IPS-18a (cell line): Measurements from ENCODE around the gene TYW1.
"Not testable (repeated sequence)": the region's sequence is repeated elsewhere in the genome, so short reads cannot be mapped to it uniquely, and the experiment has no call there.

Experiments used
- H3K27ac ChIP-seq: one replicate; pipeline ENCODE4 v1.5.1; 2013; ENCODE audit warnings: low read length
- H3K27me3 ChIP-seq: one replicate; pipeline ENCODE4 v1.6.1; 2013; ENCODE audit warnings: mild to moderate bottlenecking, low read length; ENCODE audit not compliant: control insufficient read depth, insufficient read depth
- H3K36me3 ChIP-seq: one replicate; pipeline ENCODE4 v1.6.1; 2013; ENCODE audit warnings: low read depth, low read length; ENCODE audit not compliant: control insufficient read depth
- H3K4me1 ChIP-seq: one replicate; pipeline ENCODE4 v1.6.1; 2013; ENCODE audit warnings: low read depth, low read length; ENCODE audit not compliant: control insufficient read depth
- H3K4me3 ChIP-seq: one replicate; pipeline ENCODE4 v1.5.1; 2013; ENCODE audit warnings: low read length
- H3K9ac ChIP-seq: one replicate; pipeline ENCODE4 v1.6.1; 2013; ENCODE audit warnings: mild to moderate bottlenecking, low read length, moderate library complexity
- H3K9me3 ChIP-seq: one replicate; pipeline ENCODE4 v1.6.1; 2013; ENCODE audit warnings: low read depth, low read length; ENCODE audit not compliant: control insufficient read depth

TYW1 gene

GRCh38 chr7:67000601-67001258, 4.1 kb downstream of the TYW1 start:
- not testable (repeated sequence) for H3K36me3 ChIP-seq, H3K9ac ChIP-seq, H3K4me1 ChIP-seq, H3K4me3 ChIP-seq, H3K27me3 ChIP-seq, H3K27ac ChIP-seq, H3K9me3 ChIP-seq

GRCh38 chr7:67004145-67004544, 7.5 kb downstream of the TYW1 start:
- H3K9ac ChIP-seq, H3K27me3 ChIP-seq, H3K4me3 ChIP-seq, H3K36me3 ChIP-seq, H3K4me1 ChIP-seq, H3K9me3 ChIP-seq, H3K27ac ChIP-seq: not testable (repeated sequence)

- H3K27ac ChIP-seq: no peak overlapping the region
- H3K9ac ChIP-seq: no peak overlapping the region
- no peak overlapping the region for H3K4me3 ChIP-seq
- H3K27me3 ChIP-seq: no peaks in the 10 kb centered on the region
- peaks cover 19% of the 10 kb centered on the region for H3K36me3 ChIP-seq
- no peaks in the 10 kb centered on the region for H3K9me3 ChIP-seq
- no peaks in the 10 kb centered on the region for H3K4me1 ChIP-seq
Measured at GRCh38 chr7:67006965-67007364, 10.3 kb downstream of the TYW1 start.

GRCh38 chr7:67008260-67008659, 11.6 kb downstream of the TYW1 start:
- Histone ChIP-seq H3K27ac (no peak overlapping the region), H3K9ac (no peak overlapping the region), H3K4me3 (no peak overlapping the region), H3K27me3 (no peaks in the 10 kb centered on the region), H3K4me1 (no peaks in the 10 kb centered on the region), H3K36me3 (peaks cover 19% of the 10 kb centered on the region), H3K9me3 (no peaks in the 10 kb centered on the region)

GRCh38 chr7:67009677-67010076, 13.0 kb downstream of the TYW1 start:
- H3K9ac ChIP-seq, H3K27me3 ChIP-seq, H3K4me3 ChIP-seq, H3K4me1 ChIP-seq, H3K27ac ChIP-seq, H3K9me3 ChIP-seq: not testable (repeated sequence)
- peaks cover 19% of the 10 kb centered on the region for H3K36me3 ChIP-seq

GRCh38 chr7:67014076-67014622, 17.5 kb downstream of the TYW1 start:
- H3K27ac ChIP-seq, H3K4me1 ChIP-seq, H3K9me3 ChIP-seq, H3K4me3 ChIP-seq, H3K9ac ChIP-seq, H3K27me3 ChIP-seq: not testable (repeated sequence)
- H3K36me3 ChIP-seq: peaks cover 18% of the 10 kb centered on the region

GRCh38 chr7:67017971-67018370, 21.3 kb downstream of the TYW1 start:
- not testable (repeated sequence) for H3K9ac ChIP-seq, H3K4me3 ChIP-seq, H3K9me3 ChIP-seq, H3K27me3 ChIP-seq, H3K27ac ChIP-seq, H3K4me1 ChIP-seq
- peaks cover 18% of the 10 kb centered on the region for H3K36me3 ChIP-seq

GRCh38 chr7:67018940-67019339, 22.3 kb downstream of the TYW1 start:
- Histone ChIP-seq H3K9me3 (no peaks in the 10 kb centered on the region), H3K4me1 (no peaks in the 10 kb centered on the region), H3K4me3 (no peak overlapping the region), H3K27ac (no peak overlapping the region), H3K36me3 (peaks cover 18% of the 10 kb centered on the region), H3K27me3 (no peaks in the 10 kb centered on the region), H3K9ac (no peak overlapping the region)

GRCh38 chr7:67019562-67020390, 23.1 kb downstream of the TYW1 start:
- no peak overlapping the region for H3K27ac ChIP-seq
- no peaks in the 10 kb centered on the region for H3K27me3 ChIP-seq
- H3K4me3 ChIP-seq: no peak overlapping the region
- no peaks in the 10 kb centered on the region for H3K9me3 ChIP-seq
- H3K4me1 ChIP-seq: no peaks in the 10 kb centered on the region
- H3K36me3 ChIP-seq: peaks cover 18% of the 10 kb centered on the region
- H3K9ac ChIP-seq: no peak overlapping the region

GRCh38 chr7:67021260-67021659, 24.6 kb downstream of the TYW1 start:
- no peaks in the 10 kb centered on the region for H3K4me1 ChIP-seq
- H3K9me3 ChIP-seq: no peaks in the 10 kb centered on the region
- no peak overlapping the region for H3K4me3 ChIP-seq
- no peak overlapping the region for H3K9ac ChIP-seq
- no peaks in the 10 kb centered on the region for H3K27me3 ChIP-seq
- H3K36me3 ChIP-seq: peaks cover 18% of the 10 kb centered on the region
- H3K27ac ChIP-seq: no peak overlapping the region

- H3K9me3 ChIP-seq: no peaks in the 10 kb centered on the region
- no peaks in the 10 kb centered on the region for H3K27me3 ChIP-seq
- no peak overlapping the region for H3K27ac ChIP-seq
- H3K4me1 ChIP-seq: no peaks in the 10 kb centered on the region
- peaks cover 17% of the 10 kb centered on the region for H3K36me3 ChIP-seq
- no peak overlapping the region for H3K4me3 ChIP-seq
- no peak overlapping the region for H3K9ac ChIP-seq
Measured at GRCh38 chr7:67022511-67022910, 25.9 kb downstream of the TYW1 start.

GRCh38 chr7:67025459-67025858, 28.8 kb downstream of the TYW1 start:
- H3K27ac ChIP-seq, H3K9me3 ChIP-seq, H3K4me3 ChIP-seq, H3K36me3 ChIP-seq, H3K27me3 ChIP-seq, H3K9ac ChIP-seq, H3K4me1 ChIP-seq: not testable (repeated sequence)
